ENCODE data around the gene GLRA1.

GLRA1 gene

DNA sequence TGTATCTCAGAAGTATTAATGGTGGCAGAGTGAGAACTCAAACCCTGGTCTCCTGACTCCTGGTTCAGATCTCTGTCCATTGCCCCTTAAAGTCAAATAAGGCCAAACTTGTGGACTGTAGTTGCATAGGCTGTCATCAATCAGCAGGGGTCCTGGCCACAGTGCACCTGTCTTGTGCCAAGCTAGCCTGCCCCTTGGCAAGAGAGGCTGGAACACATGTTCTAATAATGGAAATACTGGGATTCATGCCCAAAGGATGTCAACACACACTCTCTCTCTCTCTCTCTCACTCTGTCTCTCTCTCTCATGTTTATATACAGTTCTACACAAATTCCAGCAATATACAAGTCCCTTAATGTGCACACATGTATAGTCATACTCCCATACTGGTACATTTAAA, 44.3 kb downstream of the GLRA1 start:
- DNase-seq (ENCODE audit: low read depth): no peak
- no peak overlapping the region for H3K4me3 ChIP-seq (ENCODE audit: low read depth, low read length)
- TF ChIP-seq, protein P1, sequence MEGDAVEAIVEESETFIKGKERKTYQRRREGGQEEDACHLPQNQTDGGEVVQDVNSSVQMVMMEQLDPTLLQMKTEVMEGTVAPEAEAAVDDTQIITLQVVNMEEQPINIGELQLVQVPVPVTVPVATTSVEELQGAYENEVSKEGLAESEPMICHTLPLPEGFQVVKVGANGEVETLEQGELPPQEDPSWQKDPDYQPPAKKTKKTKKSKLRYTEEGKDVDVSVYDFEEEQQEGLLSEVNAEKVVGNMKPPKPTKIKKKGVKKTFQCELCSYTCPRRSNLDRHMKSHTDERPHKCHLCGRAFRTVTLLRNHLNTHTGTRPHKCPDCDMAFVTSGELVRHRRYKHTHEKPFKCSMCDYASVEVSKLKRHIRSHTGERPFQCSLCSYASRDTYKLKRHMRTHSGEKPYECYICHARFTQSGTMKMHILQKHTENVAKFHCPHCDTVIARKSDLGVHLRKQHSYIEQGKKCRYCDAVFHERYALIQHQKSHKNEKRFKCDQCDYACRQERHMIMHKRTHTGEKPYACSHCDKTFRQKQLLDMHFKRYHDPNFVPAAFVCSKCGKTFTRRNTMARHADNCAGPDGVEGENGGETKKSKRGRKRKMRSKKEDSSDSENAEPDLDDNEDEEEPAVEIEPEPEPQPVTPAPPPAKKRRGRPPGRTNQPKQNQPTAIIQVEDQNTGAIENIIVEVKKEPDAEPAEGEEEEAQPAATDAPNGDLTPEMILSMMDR (IDR thresholded peaks at IDR 0.05; ENCODE audit: insufficient read depth, low read depth, low read length, missing control alignments): no peak

DNA sequence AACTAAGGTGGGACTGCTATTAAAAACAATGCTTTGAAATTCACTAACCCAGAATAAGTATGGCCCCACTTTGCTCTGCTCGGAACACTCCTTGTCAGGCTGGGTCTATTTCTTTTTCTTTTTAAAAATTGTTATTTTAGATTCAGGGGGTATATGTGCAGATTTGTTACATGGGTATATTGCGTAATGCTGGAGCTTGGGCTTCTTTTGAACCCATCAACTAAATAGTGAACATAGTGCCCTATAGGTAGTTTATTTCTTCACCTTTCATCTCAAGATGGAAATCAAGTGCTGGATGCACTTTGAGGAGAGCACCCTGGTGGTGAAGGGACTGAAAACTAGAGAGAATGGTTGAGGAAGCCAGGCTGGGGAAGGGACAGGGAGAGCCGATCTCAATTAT, 51.0 kb downstream of the GLRA1 start:
- TF ChIP-seq, protein P1 (IDR thresholded peaks at IDR 0.05; ENCODE audit: insufficient read depth, low read depth, low read length, missing control alignments): no peak
- no peak for DNase-seq (ENCODE audit: low read depth)
- no peak overlapping the region for H3K4me3 ChIP-seq (ENCODE audit: low read depth, low read length)

DNA sequence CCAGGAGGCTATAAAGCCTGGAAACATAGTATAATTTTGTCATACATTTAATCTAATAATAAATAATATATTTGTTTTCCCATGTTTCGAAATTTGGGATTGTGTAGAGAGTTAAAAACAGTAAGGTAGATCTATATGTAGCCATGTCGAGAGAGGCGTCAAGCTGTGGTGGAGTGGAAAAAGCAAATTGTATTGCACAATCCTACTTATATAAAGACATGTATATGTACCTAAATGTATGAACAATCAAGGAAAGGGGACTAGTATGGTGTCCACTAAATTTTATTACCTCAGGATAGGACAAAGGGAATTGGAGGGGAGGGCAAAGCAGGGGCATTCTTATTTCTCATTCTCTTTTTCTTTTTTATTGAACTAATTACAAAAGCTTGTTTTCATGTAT, 52.0 kb downstream of the GLRA1 start:
- TF ChIP-seq, protein P1 (IDR thresholded peaks at IDR 0.05; ENCODE audit: insufficient read depth, low read depth, low read length, missing control alignments): no peak
- no peak for DNase-seq (ENCODE audit: low read depth)
- no peak overlapping the region for H3K4me3 ChIP-seq (ENCODE audit: low read depth, low read length)

DNA sequence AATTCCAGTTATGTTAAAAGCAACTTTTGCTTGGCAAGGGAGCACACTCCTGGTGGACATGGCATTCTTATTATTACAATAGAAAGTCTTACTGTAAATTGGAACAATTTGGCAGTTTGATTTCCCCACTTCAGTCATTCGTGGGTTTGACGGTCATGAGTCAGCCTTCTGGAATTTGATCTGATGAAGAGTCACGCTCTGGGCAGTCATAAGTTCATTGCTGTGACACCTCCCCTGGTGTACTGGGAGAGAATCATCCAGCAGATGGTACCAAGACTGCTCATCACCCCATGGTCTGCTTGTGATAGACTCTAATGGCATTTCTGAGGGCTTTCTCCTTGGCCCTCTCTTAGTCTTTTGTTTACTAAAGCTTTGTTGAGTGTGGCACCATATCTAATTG, 53.8 kb downstream of the GLRA1 start:
- DNase-seq (ENCODE audit: low read depth): no peak
- no peak overlapping the region for H3K4me3 ChIP-seq (ENCODE audit: low read depth, low read length)
- TF ChIP-seq, protein P1 (IDR thresholded peaks at IDR 0.05; ENCODE audit: insufficient read depth, low read depth, low read length, missing control alignments): no peak

- DNase-seq (ENCODE audit: low read depth): no peak
- H3K4me3 ChIP-seq (ENCODE audit: low read depth, low read length): no peak overlapping the region
- TF ChIP-seq, protein P1 (IDR thresholded peaks at IDR 0.05; ENCODE audit: insufficient read depth, low read depth, low read length, missing control alignments): no peak
Observed at GRCh38 chr5:151870271-151870670, 54.4 kb downstream of the GLRA1 start.

DNA sequence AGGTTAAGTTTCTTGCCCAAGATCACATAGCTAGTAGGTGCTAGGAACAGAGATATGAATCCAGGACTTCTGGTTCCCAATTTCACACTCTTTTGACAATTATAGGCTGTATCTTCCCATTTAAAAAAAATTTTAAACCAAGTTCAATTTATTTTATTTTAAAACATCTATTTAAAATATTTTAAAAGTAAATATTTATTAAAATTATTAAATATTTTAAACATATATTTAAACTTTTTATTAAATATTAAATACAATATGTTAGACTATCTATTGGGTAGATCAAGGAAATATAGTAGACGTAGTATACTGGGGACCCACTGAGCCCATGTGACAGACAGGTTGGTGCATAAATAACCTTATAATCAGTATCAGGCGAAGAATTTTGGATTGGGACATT, 54.8 kb downstream of the GLRA1 start:
- no peak for DNase-seq (ENCODE audit: low read depth)
- TF ChIP-seq, protein P1 (IDR thresholded peaks at IDR 0.05; ENCODE audit: insufficient read depth, low read depth, low read length, missing control alignments): no peak

DNA sequence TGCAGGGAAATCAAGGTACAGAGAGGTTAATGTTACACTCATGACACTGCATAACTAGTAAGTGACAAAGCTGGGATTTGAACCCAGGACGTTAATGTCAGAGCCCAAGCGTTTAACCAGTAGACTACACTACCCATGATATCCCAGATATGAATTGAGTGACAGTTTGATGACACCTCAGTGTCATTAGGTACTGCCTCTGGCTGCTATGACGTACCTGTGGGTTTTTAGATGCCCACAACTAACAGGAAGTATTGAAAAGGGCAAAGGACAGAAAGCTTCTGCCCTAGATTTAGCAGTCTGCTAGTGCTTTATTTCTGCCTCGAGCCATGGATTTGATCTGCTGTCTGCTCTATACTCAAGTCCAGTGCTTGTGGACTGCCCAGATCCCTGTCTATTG, 56.2 kb downstream of the GLRA1 start:
- H3K4me3 ChIP-seq (ENCODE audit: low read depth, low read length): no peak overlapping the region
- TF ChIP-seq, protein P1 (IDR thresholded peaks at IDR 0.05; ENCODE audit: insufficient read depth, low read depth, low read length, missing control alignments): no peak
- peak; percentile 38 for DNase-seq (ENCODE audit: low read depth)

More for the DNA sequence above, 54.8 kb downstream of the GLRA1 start:
- no peak overlapping the region for H3K4me3 ChIP-seq (ENCODE audit: low read depth, low read length)

All from GM12865 (cell line).